HL-60 (cell line): ENCODE data around the gene STRIP2.

Source experiments
- GABPA ChIP-seq: IDR thresholded peaks from 2 replicates; pipeline ENCODE4 v1.6.1; 2012; ENCODE audit warnings: low read depth
- TF ChIP-seq, protein P1 (sequence below): IDR thresholded peaks from one replicate; pipeline ENCODE4 v1.5.1; 2011; ENCODE audit warnings: low read length, control low read depth, inconsistent platforms; ENCODE audit not compliant: insufficient read depth

DNA sequence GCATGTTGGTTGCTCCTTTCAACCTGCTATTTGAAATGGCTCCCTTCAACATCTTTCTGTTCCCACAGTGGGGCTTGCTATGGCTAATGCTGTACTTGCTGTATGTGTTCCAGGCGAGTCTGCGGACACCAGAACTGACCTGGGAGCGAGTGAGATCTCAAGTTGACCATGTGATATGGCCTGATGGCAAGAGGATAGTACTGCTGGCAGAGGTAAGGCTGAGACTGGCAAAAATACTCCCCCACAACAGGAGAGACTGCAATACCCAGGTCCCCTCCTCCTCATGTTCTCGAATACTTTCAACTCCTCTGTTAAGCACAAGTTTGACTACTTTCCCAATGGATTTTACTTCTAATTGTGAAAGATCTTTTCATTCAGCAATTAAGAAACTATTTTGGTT is 11.5 kb upstream of the STRIP2 start:
- TF ChIP-seq, protein P1, sequence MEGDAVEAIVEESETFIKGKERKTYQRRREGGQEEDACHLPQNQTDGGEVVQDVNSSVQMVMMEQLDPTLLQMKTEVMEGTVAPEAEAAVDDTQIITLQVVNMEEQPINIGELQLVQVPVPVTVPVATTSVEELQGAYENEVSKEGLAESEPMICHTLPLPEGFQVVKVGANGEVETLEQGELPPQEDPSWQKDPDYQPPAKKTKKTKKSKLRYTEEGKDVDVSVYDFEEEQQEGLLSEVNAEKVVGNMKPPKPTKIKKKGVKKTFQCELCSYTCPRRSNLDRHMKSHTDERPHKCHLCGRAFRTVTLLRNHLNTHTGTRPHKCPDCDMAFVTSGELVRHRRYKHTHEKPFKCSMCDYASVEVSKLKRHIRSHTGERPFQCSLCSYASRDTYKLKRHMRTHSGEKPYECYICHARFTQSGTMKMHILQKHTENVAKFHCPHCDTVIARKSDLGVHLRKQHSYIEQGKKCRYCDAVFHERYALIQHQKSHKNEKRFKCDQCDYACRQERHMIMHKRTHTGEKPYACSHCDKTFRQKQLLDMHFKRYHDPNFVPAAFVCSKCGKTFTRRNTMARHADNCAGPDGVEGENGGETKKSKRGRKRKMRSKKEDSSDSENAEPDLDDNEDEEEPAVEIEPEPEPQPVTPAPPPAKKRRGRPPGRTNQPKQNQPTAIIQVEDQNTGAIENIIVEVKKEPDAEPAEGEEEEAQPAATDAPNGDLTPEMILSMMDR: no peak
- TF ChIP-seq GABPA: no peak
